Measurements from ENCODE around the gene CD2AP.

Gene CD2AP

DNA sequence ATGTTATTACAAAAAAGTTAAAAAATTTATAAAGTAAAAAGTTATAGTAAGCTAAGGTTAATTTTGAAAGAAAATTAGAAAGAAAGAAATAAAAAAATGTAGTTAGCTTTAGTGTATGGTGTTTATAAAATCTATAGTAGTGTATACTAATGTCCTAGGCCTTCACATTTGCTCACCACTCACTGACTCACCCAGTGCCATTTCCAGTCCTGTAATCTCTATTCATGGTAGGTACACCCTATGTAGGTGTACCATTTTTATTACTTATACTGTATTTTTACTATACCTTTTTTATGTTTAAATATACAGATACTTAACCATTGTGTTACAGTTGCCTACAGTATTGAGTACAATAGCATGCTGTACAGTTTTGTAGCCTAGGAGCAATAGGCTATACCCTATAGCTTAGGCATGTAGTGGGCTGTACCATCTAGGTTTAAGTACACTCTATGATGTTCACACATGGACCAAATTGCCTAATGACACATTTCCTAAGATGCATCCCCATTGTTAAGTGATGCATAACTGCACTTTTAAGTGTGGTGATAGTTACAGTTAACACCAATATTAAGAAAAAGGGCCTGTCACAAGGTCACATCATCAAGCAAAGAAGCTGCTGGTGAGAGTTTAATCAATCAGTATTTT, 8.0 kb downstream of the CD2AP start:
- TF ChIP-seq JUND (IDR thresholded peaks at IDR 0.05; ENCODE audit: low read depth) = no peak
- in situ Hi-C loops (cut with HindIII; ENCODE audit: low pct_unique_long_range_greater_than_20kb, low sequenced_read_pairs) = no loop called here
- DNase-seq (ENCODE audit: low read depth in 1 of 2, low spot score in 1 of 2) = no peak

DNA sequence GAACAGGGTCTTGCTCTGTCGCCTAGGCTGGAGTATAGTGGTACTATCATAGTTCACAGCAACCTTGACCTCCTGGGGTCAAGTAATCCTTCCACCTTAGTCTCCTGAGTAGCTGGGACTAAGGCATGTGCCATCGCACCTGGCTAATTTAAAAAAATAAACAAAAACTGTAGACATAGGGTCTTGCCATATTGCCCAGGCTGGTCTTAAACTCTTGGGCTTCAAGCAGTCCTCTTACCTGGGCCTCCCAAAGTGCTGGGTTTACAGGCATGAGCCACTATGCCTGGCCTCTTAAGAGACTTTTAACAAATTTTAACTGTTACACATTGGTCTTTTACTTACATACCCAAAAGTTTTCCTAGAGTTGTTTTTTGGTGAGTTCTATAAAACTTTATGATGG, 12.4 kb downstream of the CD2AP start:
- no peak for DNase-seq (ENCODE audit: low read depth in 1 of 2, low spot score in 1 of 2)
- no peak for TF ChIP-seq JUND (IDR thresholded peaks at IDR 0.05; ENCODE audit: low read depth)
- in situ Hi-C loops (cut with HindIII; ENCODE audit: low pct_unique_long_range_greater_than_20kb, low sequenced_read_pairs) = no loop called here

DNA sequence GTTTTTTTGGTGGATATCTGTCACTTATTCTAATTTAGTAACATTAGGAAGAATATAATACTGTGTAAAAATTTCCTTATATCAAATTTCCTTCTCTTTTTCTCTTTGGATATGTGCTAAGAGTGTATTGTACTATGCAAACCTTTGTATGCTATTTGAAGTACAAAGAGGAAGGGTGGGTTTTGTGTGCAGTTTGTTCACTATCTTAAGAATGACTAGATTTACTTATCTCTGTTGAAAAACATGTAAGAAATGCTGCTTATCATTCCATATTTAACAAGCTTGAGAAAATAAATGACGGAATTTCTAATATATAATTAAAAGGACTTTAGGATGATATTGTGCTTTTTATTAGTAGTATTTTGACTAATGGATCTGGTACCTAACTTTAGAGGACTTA, 13.1 kb downstream of the CD2AP start:
- no peak for TF ChIP-seq JUND (IDR thresholded peaks at IDR 0.05; ENCODE audit: low read depth)
- in situ Hi-C loops (cut with HindIII; ENCODE audit: low pct_unique_long_range_greater_than_20kb, low sequenced_read_pairs) = no loop called here
- no peak for DNase-seq (ENCODE audit: low read depth in 1 of 2, low spot score in 1 of 2)

DNA sequence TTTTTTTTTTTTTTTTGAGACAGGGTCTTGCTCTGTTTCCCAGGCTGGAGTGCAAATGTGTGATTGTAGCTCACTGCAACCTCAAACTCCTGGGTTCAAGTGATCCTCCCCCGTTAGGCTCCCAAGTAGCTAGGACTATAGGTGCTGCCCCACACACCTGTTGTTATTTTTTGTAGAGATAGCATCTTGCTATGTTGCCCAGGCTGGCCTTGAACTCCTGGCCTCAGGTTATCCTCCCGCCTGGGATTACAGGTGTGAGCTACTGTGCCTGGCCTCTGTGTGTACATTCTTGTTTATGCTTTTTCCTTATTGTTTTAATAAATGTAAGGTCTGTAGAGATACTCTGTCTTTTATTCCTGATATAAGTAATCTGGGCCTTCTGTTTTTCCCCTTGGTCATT, 14.8 kb downstream of the CD2AP start:
- in situ Hi-C loops (cut with HindIII; ENCODE audit: low pct_unique_long_range_greater_than_20kb, low sequenced_read_pairs) = no loop called here
- peak in 1 of 2 experiments; percentile 31 for DNase-seq (ENCODE audit: low read depth in 1 of 2, low spot score in 1 of 2)

DNA sequence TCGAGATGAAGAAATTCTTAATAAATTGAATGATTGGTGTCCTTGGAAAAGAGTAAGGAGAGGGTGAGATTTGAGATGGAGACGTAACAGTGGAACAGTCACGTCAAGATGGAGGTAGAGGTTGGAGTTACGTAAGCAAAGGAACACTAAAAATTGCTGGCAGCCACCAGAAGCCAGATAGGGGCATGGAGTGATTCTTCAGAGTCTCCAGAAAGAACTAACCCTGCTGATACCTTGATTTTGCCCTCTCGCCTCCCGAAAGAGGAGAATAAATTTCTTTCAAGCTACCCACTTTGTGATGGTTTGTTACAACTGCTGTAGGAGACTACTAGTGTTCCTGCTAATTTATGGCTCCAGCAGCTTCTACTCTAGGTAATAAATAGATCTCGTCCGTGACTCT, 17.6 kb downstream of the CD2AP start:
- no peak for DNase-seq (ENCODE audit: low read depth in 1 of 2, low spot score in 1 of 2)
- no peak for TF ChIP-seq JUND (IDR thresholded peaks at IDR 0.05; ENCODE audit: low read depth)
- in situ Hi-C loops (cut with HindIII; ENCODE audit: low pct_unique_long_range_greater_than_20kb, low sequenced_read_pairs) = no loop called here

More for the DNA sequence above, 14.8 kb downstream of the CD2AP start:
- no peak for TF ChIP-seq JUND (IDR thresholded peaks at IDR 0.05; ENCODE audit: low read depth)

DNA sequence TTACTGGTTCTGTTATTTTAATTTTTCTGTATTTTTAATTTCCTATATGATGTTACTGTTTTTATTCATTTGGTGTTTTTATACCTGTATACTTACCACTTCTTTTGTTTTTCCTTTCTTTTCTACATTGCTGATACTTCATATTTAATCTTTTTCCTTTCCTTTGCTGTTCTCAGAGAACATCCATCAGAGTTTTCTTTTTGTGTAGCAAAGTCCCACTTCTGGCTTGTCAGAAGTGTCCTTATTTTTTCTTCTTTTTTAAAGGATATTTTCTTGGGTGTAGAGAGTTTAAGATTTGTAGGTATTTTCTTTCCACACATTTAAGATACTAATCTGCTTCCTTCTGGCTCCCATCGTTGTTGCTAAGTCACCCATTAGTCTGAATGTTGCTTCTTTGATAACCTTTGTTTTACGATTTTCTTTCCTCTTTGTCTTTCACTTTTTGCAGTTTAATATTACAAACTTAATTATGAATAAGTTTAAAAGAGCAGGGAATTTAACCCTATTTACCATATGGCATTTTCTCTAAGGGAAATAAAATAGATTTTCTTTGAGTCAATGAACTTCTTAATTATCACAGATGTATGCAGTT, 18.5 kb downstream of the CD2AP start:
- DNase-seq (ENCODE audit: low read depth in 1 of 2, low spot score in 1 of 2) = no peak
- in situ Hi-C loops (cut with HindIII; ENCODE audit: low pct_unique_long_range_greater_than_20kb, low sequenced_read_pairs) = no loop called here
- no peak for TF ChIP-seq JUND (IDR thresholded peaks at IDR 0.05; ENCODE audit: low read depth)

DNA sequence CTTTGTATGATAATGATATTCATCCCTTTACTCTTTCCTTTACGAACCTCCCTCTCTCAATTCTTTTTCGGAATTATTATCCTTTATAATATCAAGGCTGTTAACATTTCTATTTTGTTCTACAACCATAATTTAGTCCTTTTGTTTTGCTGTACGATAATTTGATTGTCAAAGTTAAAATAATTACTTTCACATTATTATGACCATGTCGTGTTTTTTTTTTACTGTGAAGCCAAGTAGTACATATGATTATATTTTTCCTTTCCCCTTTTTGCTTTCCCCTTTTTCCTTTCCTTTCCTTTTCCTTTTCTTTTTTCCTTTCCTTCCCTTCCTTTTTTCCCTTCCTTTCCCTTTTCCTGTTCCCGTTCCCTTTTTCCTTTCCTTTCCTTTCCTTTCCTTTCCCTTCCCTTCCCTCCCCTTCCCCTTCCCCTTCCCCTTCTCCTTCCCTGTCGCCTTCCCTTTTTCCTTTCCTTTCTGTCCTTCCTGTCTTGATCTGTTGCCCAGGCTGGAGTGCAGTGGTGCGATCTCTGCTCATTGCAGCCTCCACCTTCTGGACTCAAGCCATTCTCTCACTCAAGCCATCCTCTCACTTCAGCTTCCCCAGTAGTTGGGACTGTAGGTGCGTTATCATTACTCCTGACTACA, 19.5 kb downstream of the CD2AP start:
- no peak for DNase-seq (ENCODE audit: low read depth in 1 of 2, low spot score in 1 of 2)
- TF ChIP-seq JUND (IDR thresholded peaks at IDR 0.05; ENCODE audit: low read depth) = no peak
- in situ Hi-C loops (cut with HindIII; ENCODE audit: low pct_unique_long_range_greater_than_20kb, low sequenced_read_pairs) = no loop called here

DNA sequence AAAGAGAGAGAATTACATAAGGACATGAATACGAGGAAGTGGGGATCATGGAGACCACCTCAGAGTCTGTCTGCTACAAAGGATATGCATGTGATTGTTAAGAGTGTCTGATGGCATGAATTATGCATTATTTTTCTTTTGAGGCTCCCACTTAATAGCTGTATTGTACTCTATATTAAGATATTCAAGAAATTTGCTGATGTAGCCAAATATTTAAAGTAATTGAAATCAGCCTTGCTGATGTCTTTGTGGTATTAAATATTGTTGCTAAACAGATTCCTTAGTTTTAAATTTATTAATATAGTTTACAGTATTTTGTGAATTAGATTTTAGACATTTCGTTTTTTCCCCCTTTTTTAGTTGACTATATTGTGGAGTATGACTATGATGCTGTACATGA, 25.3 kb downstream of the CD2AP start:
- in situ Hi-C loops (cut with HindIII; ENCODE audit: low pct_unique_long_range_greater_than_20kb, low sequenced_read_pairs) = no loop called here

DNA sequence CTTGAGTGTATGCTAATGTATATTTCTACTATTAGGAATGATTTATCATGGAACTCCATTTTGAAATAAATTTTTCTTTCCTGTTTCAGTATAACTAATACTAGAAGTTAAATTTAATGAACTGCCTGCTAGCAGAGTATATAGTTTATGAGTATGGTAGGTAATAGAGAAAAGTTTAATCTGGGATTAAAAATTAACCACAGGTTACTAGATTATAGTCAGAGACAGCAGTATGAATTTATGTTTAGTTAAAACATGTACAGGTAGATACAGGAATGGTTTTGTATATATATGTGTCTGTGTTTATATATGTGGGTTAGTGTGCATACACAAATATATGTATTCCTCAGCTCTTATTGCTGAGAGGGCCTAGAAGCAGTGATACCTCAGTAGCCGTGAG, 32.3 kb downstream of the CD2AP start:
- TF ChIP-seq JUND (IDR thresholded peaks at IDR 0.05; ENCODE audit: low read depth) = no peak
- in situ Hi-C loops (cut with HindIII; ENCODE audit: low pct_unique_long_range_greater_than_20kb, low sequenced_read_pairs) = no loop called here
- DNase-seq (ENCODE audit: low read depth in 1 of 2, low spot score in 1 of 2) = no peak

More for the DNA sequence above, 25.3 kb downstream of the CD2AP start:
- no peak for DNase-seq (ENCODE audit: low read depth in 1 of 2, low spot score in 1 of 2)
- TF ChIP-seq JUND (IDR thresholded peaks at IDR 0.05; ENCODE audit: low read depth) = no peak

DNA sequence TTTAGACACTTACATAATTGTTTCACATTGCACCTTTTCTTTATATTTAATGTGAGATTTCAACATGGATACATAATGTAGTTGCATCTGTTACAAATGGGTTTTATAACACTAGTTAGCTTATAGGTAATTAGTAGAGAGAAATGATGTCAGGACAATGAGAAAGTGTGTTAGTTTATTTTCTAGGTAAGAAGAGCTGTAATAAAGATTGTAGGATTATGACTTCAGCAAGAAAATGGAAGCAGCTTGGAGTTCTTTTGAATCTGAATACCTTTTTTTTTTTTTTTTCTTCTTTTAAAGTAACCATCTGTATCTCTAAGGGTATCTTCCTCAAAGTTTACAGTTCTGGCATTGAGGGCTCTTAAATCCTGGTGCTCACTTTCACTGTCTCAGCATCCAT, 35.3 kb downstream of the CD2AP start:
- no peak for TF ChIP-seq JUND (IDR thresholded peaks at IDR 0.05; ENCODE audit: low read depth)
- in situ Hi-C loops (cut with HindIII; ENCODE audit: low pct_unique_long_range_greater_than_20kb, low sequenced_read_pairs) = no loop called here
- no peak for DNase-seq (ENCODE audit: low read depth in 1 of 2, low spot score in 1 of 2)

DNA sequence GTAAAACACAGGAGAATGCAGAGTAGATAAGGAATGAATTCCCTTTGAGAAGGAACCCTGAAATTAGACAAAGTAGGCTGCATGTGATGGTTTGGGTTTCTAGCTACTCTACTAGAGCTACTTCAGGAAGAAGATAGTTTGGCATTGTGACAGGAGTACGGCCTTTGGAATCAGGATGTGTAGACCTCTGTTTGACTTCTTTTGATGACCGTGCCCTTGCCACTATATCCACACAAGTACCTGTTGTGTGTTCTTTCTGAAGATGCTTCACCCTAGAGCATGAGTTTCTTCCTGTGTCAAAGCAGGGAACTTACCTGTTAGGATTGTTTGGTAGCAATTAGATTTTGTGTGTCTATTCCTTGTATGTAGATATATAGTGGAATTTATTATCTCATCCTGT, 41.7 kb downstream of the CD2AP start:
- no peak for TF ChIP-seq JUND (IDR thresholded peaks at IDR 0.05; ENCODE audit: low read depth)
- DNase-seq (ENCODE audit: low read depth in 1 of 2, low spot score in 1 of 2) = no peak
- in situ Hi-C loops (cut with HindIII; ENCODE audit: low pct_unique_long_range_greater_than_20kb, low sequenced_read_pairs) = no loop called here

DNA sequence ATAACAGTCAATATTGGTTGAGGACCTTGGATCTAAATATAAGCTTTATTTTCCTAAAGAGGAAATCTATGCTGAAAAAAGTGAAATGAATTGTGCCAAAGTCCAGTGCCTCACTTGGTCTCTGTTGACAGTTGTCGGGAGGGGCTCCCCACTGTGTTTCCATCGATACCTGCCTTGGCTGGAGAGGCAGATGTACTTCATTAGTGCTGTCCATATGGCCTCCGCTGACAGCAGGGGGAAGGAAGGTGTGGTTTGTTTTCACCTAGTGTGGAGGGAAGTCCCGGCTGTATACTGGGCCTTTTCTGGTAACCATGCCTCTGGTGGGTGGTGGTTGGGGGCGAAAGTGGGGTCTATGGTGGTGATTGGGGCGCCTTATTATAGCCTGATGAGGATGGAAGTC, 42.7 kb downstream of the CD2AP start:
- no peak for DNase-seq (ENCODE audit: low read depth in 1 of 2, low spot score in 1 of 2)
- no peak for TF ChIP-seq JUND (IDR thresholded peaks at IDR 0.05; ENCODE audit: low read depth)
- in situ Hi-C loops (cut with HindIII; ENCODE audit: low pct_unique_long_range_greater_than_20kb, low sequenced_read_pairs) = no loop called here

DNA sequence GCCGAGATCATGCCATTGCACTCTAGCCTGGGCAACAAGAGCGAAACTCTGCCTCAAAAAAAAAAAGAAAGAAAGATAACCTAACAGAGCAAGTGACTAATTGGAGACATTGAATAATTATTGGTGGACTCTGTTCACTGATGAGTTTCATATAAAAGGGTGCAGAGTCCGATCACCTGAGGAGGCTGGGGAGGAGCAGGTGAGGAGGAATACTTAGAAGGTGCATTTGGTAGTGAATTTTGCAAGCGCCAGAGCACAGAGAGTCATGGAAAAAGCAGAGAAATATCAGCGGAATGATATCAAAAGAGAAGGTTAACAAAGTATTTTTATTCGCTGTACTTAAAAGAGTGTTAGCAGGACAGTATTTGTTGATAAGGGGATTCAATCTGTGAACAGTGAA, 44.4 kb downstream of the CD2AP start:
- DNase-seq (ENCODE audit: low read depth in 1 of 2, low spot score in 1 of 2) = no peak
- in situ Hi-C loops (cut with HindIII; ENCODE audit: low pct_unique_long_range_greater_than_20kb, low sequenced_read_pairs) = no loop called here
- no peak for TF ChIP-seq JUND (IDR thresholded peaks at IDR 0.05; ENCODE audit: low read depth)

Measured in T47D (cell line).